H9 (cell line): ENCODE measurements around the gene ITGAE. TPM values are rescaled to one million over a fixed set of nuclear protein-coding genes. Genes with fewer than 3 reads are reported as not detected.
A peak's percentile ranks its signal among the peaks of the same experiment; 100 is the strongest.
"Not testable (repeated sequence)": the region's sequence is repeated elsewhere in the genome, so short reads cannot be mapped to it uniquely, and the experiment has no call there.

ENCODE experiments used
- DNase-seq: peaks from one replicate; pipeline ENCODE4 v3.0.0-alpha.2; 2017
- H2AFZ ChIP-seq: one replicate; pipeline ENCODE4 v1.6.1; 2013; ENCODE audit warnings: mild to moderate bottlenecking, low read length, control low read depth, moderate library complexity
- H2AK5ac ChIP-seq: 2 replicates; pipeline ENCODE4 v1.6.1; 2013; ENCODE audit warnings: low read length, control low read depth, mixed read lengths; ENCODE audit not compliant: insufficient read length
- H2BK120ac ChIP-seq: one replicate; pipeline ENCODE4 v1.6.1; 2013; ENCODE audit warnings: low read depth, mild to moderate bottlenecking, low read length, control low read depth, inconsistent platforms; ENCODE audit not compliant: poor library complexity, severe bottlenecking
- H2BK12ac ChIP-seq: 2 replicates; pipeline ENCODE4 v1.6.1; 2013; ENCODE audit warnings: low read length, control low read depth, mixed read lengths, low read depth; ENCODE audit not compliant: insufficient read length
- H2BK15ac ChIP-seq: 2 replicates; pipeline ENCODE4 v1.6.1; 2013; ENCODE audit warnings: low read depth, low read length, control low read depth
- H2BK20ac ChIP-seq: one replicate; pipeline ENCODE4 v1.6.1; 2013; ENCODE audit warnings: low read depth, mild to moderate bottlenecking, low read length, control low read depth, inconsistent platforms; ENCODE audit not compliant: poor library complexity, severe bottlenecking
- H2BK5ac ChIP-seq: 2 replicates; pipeline ENCODE4 v1.6.1; 2013; ENCODE audit warnings: low read length, control low read depth, mixed read lengths; ENCODE audit not compliant: insufficient read length
- H3K14ac ChIP-seq: 2 replicates; pipeline ENCODE4 v1.6.1; 2013; ENCODE audit warnings: low read length, control low read depth; ENCODE audit not compliant: insufficient read depth
- H3K18ac ChIP-seq: 2 replicates; pipeline ENCODE4 v1.6.1; 2013; ENCODE audit warnings: low read depth, mild to moderate bottlenecking, mixed read lengths, low read length, control low read depth; ENCODE audit not compliant: insufficient read length
- H3K23ac ChIP-seq: 2 replicates; pipeline ENCODE4 v1.6.1; 2013; ENCODE audit warnings: low read length, control low read depth, mixed read lengths, low read depth; ENCODE audit not compliant: insufficient read length
- H3K23me2 ChIP-seq: 2 replicates; pipeline ENCODE4 v1.6.1; 2013; ENCODE audit warnings: low read depth, mild to moderate bottlenecking, mixed read lengths, low read length, control low read depth; ENCODE audit not compliant: insufficient read length, poor library complexity, severe bottlenecking
- H3K27ac ChIP-seq: 2 replicates; pipeline ENCODE4 v1.5.1; 2013; ENCODE audit warnings: low read length, control low read depth, mixed read lengths, low read depth; ENCODE audit not compliant: insufficient read length
- H3K27me3 ChIP-seq: 2 replicates; pipeline ENCODE4 v1.6.1; 2013; ENCODE audit warnings: low read length, control low read depth, inconsistent platforms; ENCODE audit not compliant: insufficient read depth
- H3K4ac ChIP-seq: 2 replicates; pipeline ENCODE4 v1.6.1; 2013; ENCODE audit warnings: low read depth, mild to moderate bottlenecking, control low read depth, inconsistent platforms, low read length, moderate library complexity
- H3K4me1 ChIP-seq: 2 replicates; pipeline ENCODE4 v1.6.1; 2013; ENCODE audit warnings: low read length, control low read depth, inconsistent platforms; ENCODE audit not compliant: insufficient read depth
- H3K4me2 ChIP-seq: 2 replicates; pipeline ENCODE4 v1.6.1; 2013; ENCODE audit warnings: low read length, control low read depth, mixed read lengths; ENCODE audit not compliant: insufficient read length, insufficient read depth
- H3K56ac ChIP-seq: 2 replicates; pipeline ENCODE4 v1.6.1; 2013; ENCODE audit warnings: low read depth, mild to moderate bottlenecking, mixed read lengths, low read length, control low read depth; ENCODE audit not compliant: insufficient read length
- H3K79me1 ChIP-seq: 2 replicates; pipeline ENCODE4 v1.6.1; 2013; ENCODE audit warnings: low read depth, mild to moderate bottlenecking, moderate library complexity, low read length, control low read depth, inconsistent platforms; ENCODE audit not compliant: insufficient read depth, poor library complexity, severe bottlenecking
- H3K79me2 ChIP-seq: 2 replicates; pipeline ENCODE4 v1.6.1; 2013; ENCODE audit warnings: low read length, control low read depth, inconsistent platforms; ENCODE audit not compliant: insufficient read depth
- H3K9ac ChIP-seq: 2 replicates; pipeline ENCODE4 v1.6.1; 2013; ENCODE audit warnings: low read length, control low read depth, mixed read lengths; ENCODE audit not compliant: insufficient read length; ENCODE audit errors: extremely low read depth
- H3K9me3 ChIP-seq: one replicate; pipeline ENCODE4 v1.6.1; 2013; ENCODE audit warnings: low read depth, low read length, inconsistent platforms; ENCODE audit not compliant: control insufficient read depth
- H3T11ph ChIP-seq: one replicate; pipeline ENCODE4 v1.6.1; 2013; ENCODE audit warnings: mild to moderate bottlenecking, low read length, control low read depth, inconsistent platforms
- H4K20me1 ChIP-seq: one replicate; pipeline ENCODE4 v1.6.1; 2013; ENCODE audit not compliant: control insufficient read depth, insufficient read length, insufficient read depth
- H4K5ac ChIP-seq: 2 replicates; pipeline ENCODE4 v1.6.1; 2013; ENCODE audit warnings: low read depth, mild to moderate bottlenecking, mixed read lengths, low read length, control low read depth; ENCODE audit not compliant: insufficient read length
- H4K8ac ChIP-seq: replicated peaks from 2 replicates; pipeline ENCODE4 v1.6.1; 2013; ENCODE audit warnings: low read length, control low read depth, mixed read lengths, low read depth; ENCODE audit not compliant: insufficient read length
- H4K91ac ChIP-seq: 2 replicates; pipeline ENCODE4 v1.6.1; 2013; ENCODE audit warnings: low read depth, mild to moderate bottlenecking, moderate library complexity, mixed read lengths, low read length, control low read depth; ENCODE audit not compliant: insufficient read length
- H3K27ac Mint-ChIP-seq, 3 experiments: 2 replicates in 2 of 3; 3 replicates in 1 of 3; pipeline ENCODE4 v1.8.0; 2020 to 2021; ENCODE audit warnings: mixed read lengths in 3 of 3, mild to moderate bottlenecking in 1 of 3, moderate library complexity in 1 of 3
- H3K27me3 Mint-ChIP-seq: 2 replicates; pipeline ENCODE4 v1.8.0; 2021; ENCODE audit warnings: low read depth, mild to moderate bottlenecking, moderate library complexity, mixed read lengths
- H3K36me3 Mint-ChIP-seq, 3 experiments: 2 replicates in 2 of 3; 3 replicates in 1 of 3; pipeline ENCODE4 v1.8.0; 2020 to 2021; ENCODE audit warnings: low read depth in 3 of 3, mixed read lengths in 3 of 3; ENCODE audit not compliant: insufficient read depth in 1 of 3
- H3K4me1 Mint-ChIP-seq, 2 experiments: 2 replicates each; pipeline ENCODE4 v1.8.0; 2020; ENCODE audit warnings: mixed read lengths in 2 of 2
- H3K4me3 Mint-ChIP-seq, 2 experiments: 2 replicates in 1 of 2; 3 replicates in 1 of 2; pipeline ENCODE4 v1.8.0; 2020 to 2021; ENCODE audit warnings: mild to moderate bottlenecking in 2 of 2, mixed read lengths in 2 of 2, moderate library complexity in 1 of 2
- H3K9me3 Mint-ChIP-seq, 2 experiments: 2 replicates in 1 of 2; 3 replicates in 1 of 2; pipeline ENCODE4 v1.8.0; 2020; ENCODE audit warnings: mild to moderate bottlenecking in 2 of 2, mixed read lengths in 2 of 2, moderate library complexity in 1 of 2
- CTCF ChIP-seq: fragments of 200-600 bp; sonication (generic); conservative IDR thresholded peaks from 3 replicates; pipeline ENCODE4 v1.8.0; 2021; ENCODE audit warnings: antibody characterized with exemption, mild to moderate bottlenecking
- WGBS: extraction: QIAGEN DNeasy Blood & Tissue Kit; methylation state at CpG from one replicate; pipeline ENCODE4 v1.1.7; 2013; ENCODE audit warnings: missing lambda C conversion rate, low lambda C conversion rate, mixed read lengths; ENCODE audit not compliant: insufficient read length; ENCODE audit errors: extremely low coverage; 5-methylcytosine and 5-hydroxymethylcytosine counted together
- total RNA-seq: library from RNA; stranded (reverse); gene quantifications from 2 replicates; pipeline ENCODE4 v1.2.1, GENCODE V29; 2021

The ITGAE gene
- total RNA-seq, 1 experiment from 2014 or later: 23.5 TPM

DNA sequence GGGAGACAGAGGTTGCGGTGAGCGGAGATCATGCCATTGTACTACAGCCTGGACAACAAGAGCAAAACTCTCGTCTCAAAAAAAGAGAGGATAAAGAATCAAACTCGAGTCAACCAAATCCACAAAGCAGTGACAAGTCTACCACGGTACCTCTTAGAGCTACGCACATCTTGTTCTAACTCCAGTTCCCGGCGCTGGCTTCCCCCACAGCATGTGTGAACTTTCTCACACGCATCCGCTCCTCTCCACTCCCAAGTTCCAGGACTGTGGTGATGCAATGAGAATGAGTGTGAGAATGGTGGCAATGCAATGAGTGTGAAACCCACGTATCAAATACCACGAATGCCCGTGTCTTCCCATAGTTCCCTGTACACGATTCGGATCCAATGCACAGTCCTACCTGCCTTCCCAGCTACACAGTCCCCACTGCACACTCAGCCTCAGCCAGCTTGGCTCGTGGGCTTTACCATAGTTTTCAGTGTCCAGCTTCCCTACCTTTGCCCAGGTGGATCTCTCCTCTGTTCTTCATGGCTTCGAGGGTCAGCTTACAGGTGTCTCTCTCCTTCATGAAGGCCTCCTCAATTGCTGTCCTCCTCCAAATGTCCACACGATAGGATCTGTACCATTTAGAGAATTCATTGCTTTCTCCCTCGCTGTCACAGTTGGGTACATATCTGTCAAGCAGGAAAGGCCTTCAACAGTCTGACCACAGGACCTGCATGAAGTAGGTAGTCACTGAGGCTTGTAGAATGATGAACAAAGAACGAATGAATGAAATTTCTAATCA is 95.9 kb downstream of the ITGAE start:
- Histone ChIP-seq H2BK120ac (no peak overlapping the region), H3K79me1 (no peaks in the 10 kb centered on the region), H2BK15ac (no peak overlapping the region), H3K14ac (no peak overlapping the region), H3K4me1 (no peaks in the 10 kb centered on the region), H2BK5ac (no peak overlapping the region), H2AFZ (no peak overlapping the region), H3K79me2 (no peaks in the 10 kb centered on the region), H3K27me3 (no peaks in the 10 kb centered on the region), H2BK12ac (no peak overlapping the region), H3K27ac (no peak overlapping the region), H3K4me2 (no peak overlapping the region), H4K8ac (no peak overlapping the region), H4K20me1 (no peaks in the 10 kb centered on the region), H4K5ac (no peak overlapping the region), H4K91ac (no peak overlapping the region), H3K9ac (no peak overlapping the region), H3K23ac (no peak overlapping the region), H3K4ac (no peak overlapping the region), H3K56ac (no peak overlapping the region), H2AK5ac (no peak overlapping the region), H3K18ac (no peak overlapping the region), H3T11ph (no peak overlapping the region), H3K9me3 (no peaks in the 10 kb centered on the region), H3K23me2 (no peaks in the 10 kb centered on the region), H2BK20ac (no peak overlapping the region)
- Mint-ChIP-seq H3K27ac (0 out of 7 replicates have a peak overlapping the region, but pooled peaks of 1 of the 3 experiments have one; percentile 10), H3K4me3 (no peak overlapping the region), H3K27me3 (peaks cover 3% of the 10 kb centered on the region; the same call in 1 of the 2 replicates), H3K4me1 (peaks cover 3 to 11% of the 10 kb centered on the region in 2 experiments; a peak in 2 of 4 replicates), H3K36me3 (peaks cover 2 to 9% (median 4%) of the 10 kb centered on the region in 3 experiments; a peak in 4 of 7 replicates), H3K9me3 (peaks cover 0 to 3% of the 10 kb centered on the region in 2 experiments; a peak in 2 of 5 replicates)
- no peak for DNase-seq
- TF ChIP-seq CTCF: no peak
- no CpG with 5 or more reads among the region's 20 CpGs for WGBS

DNA sequence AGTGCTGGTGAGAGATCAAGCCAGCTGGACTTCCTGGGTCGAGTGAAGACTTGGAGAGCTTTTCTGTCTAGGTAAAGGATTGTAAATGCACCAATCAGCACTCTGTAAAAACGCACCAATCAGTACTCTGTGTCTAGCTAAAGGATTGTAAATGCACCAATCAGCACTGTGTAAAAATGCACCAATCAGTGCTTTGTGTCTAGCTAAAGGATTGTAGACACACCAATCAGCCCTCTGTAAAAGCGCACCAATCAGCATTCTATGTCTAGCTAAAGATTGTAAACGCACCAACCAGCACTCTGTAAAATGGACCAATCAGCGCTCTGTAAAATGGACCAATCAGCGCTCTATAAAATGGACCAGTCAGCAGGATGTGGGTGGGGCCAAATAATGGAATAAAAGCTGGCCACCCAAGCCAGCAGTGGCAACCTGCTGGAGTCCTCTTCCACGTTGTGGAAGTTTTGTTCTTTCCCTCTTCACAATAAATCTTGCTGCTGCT is 98.9 kb downstream of the ITGAE start:
- H3K4me1 ChIP-seq, H3K27ac ChIP-seq, H2AK5ac ChIP-seq, H3K9me3 Mint-ChIP-seq, H3K23ac ChIP-seq, H3K36me3 Mint-ChIP-seq, H3K18ac ChIP-seq, H2BK12ac ChIP-seq, H3K4me1 Mint-ChIP-seq, H3K4me2 ChIP-seq, H3K27ac Mint-ChIP-seq, H3K14ac ChIP-seq, H3K9ac ChIP-seq, H3T11ph ChIP-seq, DNase-seq, H3K79me1 ChIP-seq, H3K9me3 ChIP-seq, H4K20me1 ChIP-seq, H4K91ac ChIP-seq, H3K56ac ChIP-seq, H4K5ac ChIP-seq, H2BK5ac ChIP-seq, H2BK15ac ChIP-seq, H2BK20ac ChIP-seq, H3K23me2 ChIP-seq, H3K79me2 ChIP-seq, H3K27me3 ChIP-seq, H2BK120ac ChIP-seq, H3K4me3 Mint-ChIP-seq, H3K4ac ChIP-seq, H2AFZ ChIP-seq, H4K8ac ChIP-seq: not testable (repeated sequence)
- no CpG with 5 or more reads among the region's 7 CpGs for WGBS
- peaks cover 17% of the 10 kb centered on the region for H3K27me3 Mint-ChIP-seq
